GM19025 (cell line): Measurements from ENCODE around the gene IL36B.

Experiments
- ATAC-seq: cut with Tn5 transposase; IDR thresholded peaks from one replicate; pipeline ENCODE4 v1.9.1; 2021; ENCODE audit warnings: mild to moderate bottlenecking, low read depth, moderate library complexity; ENCODE audit not compliant: unreplicated experiment

IL36B gene

GRCh38 chr2:113057117-113057516 lies 4.5 kb upstream of the IL36B start:
- no peak for ATAC-seq

- ATAC-seq: no peak
Measured at GRCh38 chr2:113056521-113056920, 3.9 kb upstream of the IL36B start.

GRCh38 chr2:113054066-113054465 lies 1.4 kb upstream of the IL36B start:
- no peak for ATAC-seq

- ATAC-seq: no peak
Measured at GRCh38 chr2:113053666-113054065, 999 bp upstream of the IL36B start.

- no peak for ATAC-seq
Measured at GRCh38 chr2:113050921-113051895, 1.5 kb downstream of the IL36B start.

GRCh38 chr2:113046465-113046864 lies 6.2 kb downstream of the IL36B start:
- no peak for ATAC-seq

GRCh38 chr2:113041871-113042270 lies 10.8 kb downstream of the IL36B start:
- no peak for ATAC-seq

GRCh38 chr2:113039719-113040118 lies 12.9 kb downstream of the IL36B start:
- ATAC-seq: no peak

GRCh38 chr2:113039158-113039557 lies 13.5 kb downstream of the IL36B start:
- ATAC-seq: no peak

- no peak for ATAC-seq
Measured at GRCh38 chr2:113038291-113038690, 14.4 kb downstream of the IL36B start.

GRCh38 chr2:113036763-113037162 lies 15.9 kb downstream of the IL36B start:
- ATAC-seq: no peak

- no peak for ATAC-seq
Measured at GRCh38 chr2:113034016-113034415, 18.7 kb downstream of the IL36B start.

GRCh38 chr2:113032737-113033136 lies 19.9 kb downstream of the IL36B start:
- ATAC-seq: no peak

- no peak for ATAC-seq
Measured at GRCh38 chr2:113028112-113028511, 24.6 kb downstream of the IL36B start.

- no peak for ATAC-seq
Measured at GRCh38 chr2:113027691-113028090, 25.0 kb downstream of the IL36B start.

GRCh38 chr2:113025737-113026136 lies 26.9 kb downstream of the IL36B start:
- no peak for ATAC-seq

GRCh38 chr2:113024764-113025163 lies 27.9 kb downstream of the IL36B start:
- no peak for ATAC-seq

- ATAC-seq: no peak
Measured at GRCh38 chr2:113021312-113021711, 31.4 kb downstream of the IL36B start.

- ATAC-seq: no peak
Measured at GRCh38 chr2:113018509-113018908, 34.2 kb downstream of the IL36B start.

GRCh38 chr2:113015655-113016054 lies 37.0 kb downstream of the IL36B start:
- ATAC-seq: no peak

GRCh38 chr2:113015042-113015441 lies 37.6 kb downstream of the IL36B start:
- ATAC-seq: no peak

GRCh38 chr2:113014067-113014466 lies 38.6 kb downstream of the IL36B start:
- ATAC-seq: no peak
